Ovary (tissue), 3 donors: Measurements from ENCODE around the gene STMN3.

Source experiments
- CTCF ChIP-seq, 3 donors: fragments of 450-650 bp in 2 of 3; fragments of 200-600 bp in 1 of 3; IDR thresholded peaks; one replicate each; pipeline versions ENCODE4 v1.5.1 to v1.8.0; 2016 to 2022; ENCODE audit warnings: antibody characterized with exemption in 3 of 3, mild to moderate bottlenecking in 1 of 3
- EP300 ChIP-seq: sonication (generic); formaldehyde crosslinking; IDR thresholded peaks from one replicate; pipeline ENCODE4 v1.6.1; 2017; ENCODE audit warnings: antibody characterized with exemption
- POLR2A ChIP-seq: fragments of 450-650 bp; IDR thresholded peaks from one replicate; pipeline ENCODE4 v1.6.1; 2017; ENCODE audit warnings: antibody characterized with exemption, mild to moderate bottlenecking, moderate library complexity
- donor health status: DM: no; HTN: no; CAD: no.

DNA sequence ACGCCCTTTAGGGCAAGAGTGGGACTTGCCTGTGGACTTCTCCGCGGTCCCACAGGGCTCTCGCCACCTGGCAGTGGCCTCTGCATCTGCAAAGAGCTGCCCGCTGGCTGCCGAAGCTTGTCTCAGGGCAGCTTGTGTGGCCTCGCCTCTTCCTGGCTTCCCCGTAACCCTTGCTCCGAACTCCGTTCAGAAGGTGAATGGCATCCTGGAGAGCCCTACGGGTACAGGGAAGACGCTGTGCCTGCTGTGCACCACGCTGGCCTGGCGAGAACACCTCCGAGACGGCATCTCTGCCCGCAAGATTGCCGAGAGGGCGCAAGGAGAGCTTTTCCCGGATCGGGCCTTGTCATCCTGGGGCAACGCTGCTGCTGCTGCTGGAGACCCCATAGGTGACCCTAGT is 7.9 kb upstream of the STMN3 start:
- TF ChIP-seq CTCF (IDR thresholded peaks at IDR 0.05): no peak
- TF ChIP-seq EP300: no peak
- TF ChIP-seq POLR2A: no peak
